Neuronal stem cell (in vitro differentiated cells): ENCODE measurements around the gene PPARG.
"Not testable (repeated sequence)": the region's sequence is repeated elsewhere in the genome, so short reads cannot be mapped to it uniquely, and the experiment has no call there.

Experiments
- DNase-seq: peaks from one replicate; pipeline ENCODE4 v3.0.0-alpha.2; 2013; ENCODE audit warnings: low spot score
- H2AFZ ChIP-seq: one replicate; pipeline ENCODE4 v1.6.1; 2013; ENCODE audit warnings: mild to moderate bottlenecking, low read length, inconsistent platforms
- H2AK5ac ChIP-seq: 2 replicates; pipeline ENCODE4 v1.6.1; 2013; ENCODE audit warnings: low read depth, mild to moderate bottlenecking, inconsistent platforms, low read length, moderate library complexity, mixed read lengths
- H2BK120ac ChIP-seq: 2 replicates; pipeline ENCODE4 v1.6.1; 2013; ENCODE audit warnings: low read depth, mild to moderate bottlenecking, inconsistent platforms, low read length, moderate library complexity, mixed read lengths
- H2BK12ac ChIP-seq: one replicate; pipeline ENCODE4 v1.6.1; 2013; ENCODE audit warnings: low read length, inconsistent platforms
- H2BK15ac ChIP-seq: 2 replicates; pipeline ENCODE4 v1.6.1; 2013; ENCODE audit warnings: mild to moderate bottlenecking, low read length, inconsistent platforms, mixed read lengths
- H2BK5ac ChIP-seq: one replicate; pipeline ENCODE4 v1.6.1; 2013; ENCODE audit warnings: inconsistent platforms, mild to moderate bottlenecking, low read length, moderate library complexity
- H3K14ac ChIP-seq: one replicate; pipeline ENCODE4 v1.6.1; 2013; ENCODE audit warnings: low read length, inconsistent platforms
- H3K18ac ChIP-seq: 2 replicates; pipeline ENCODE4 v1.6.1; 2013; ENCODE audit warnings: low read length, inconsistent platforms
- H3K23ac ChIP-seq: 2 replicates; pipeline ENCODE4 v1.6.1; 2013; ENCODE audit warnings: low read depth, mild to moderate bottlenecking, mixed read lengths, low read length, inconsistent platforms; ENCODE audit not compliant: poor library complexity
- H3K27ac ChIP-seq: replicated peaks from 3 replicates; pipeline ENCODE4 v1.5.1; 2013; ENCODE audit warnings: low read length, inconsistent platforms
- H3K27me3 ChIP-seq, 3 experiments: 2 replicates each; pipeline ENCODE4 v1.6.1; 2013; ENCODE audit warnings: low read length in 3 of 3, mild to moderate bottlenecking in 2 of 3, inconsistent platforms in 1 of 3, low read depth in 1 of 3, mixed read lengths in 1 of 3, moderate library complexity in 1 of 3; ENCODE audit not compliant: control insufficient read depth in 3 of 3, insufficient read depth in 3 of 3
- H3K36me3 ChIP-seq, 2 donors: replicated peaks in 1 of 2; 2 replicates each; pipeline ENCODE4 v1.6.1; 2013; ENCODE audit warnings: low read length in 2 of 2; ENCODE audit not compliant: control insufficient read depth in 2 of 2, insufficient read depth in 2 of 2
- H3K4ac ChIP-seq: 2 replicates; pipeline ENCODE4 v1.6.1; 2013; ENCODE audit warnings: inconsistent platforms, mild to moderate bottlenecking, low read length, moderate library complexity
- H3K4me1 ChIP-seq, 2 donors: 1 replicate in 1 of 2; 2 replicates in 1 of 2; pipeline ENCODE4 v1.6.1; 2013; ENCODE audit warnings: low read length in 2 of 2, low read depth in 1 of 2; ENCODE audit not compliant: control insufficient read depth in 2 of 2, insufficient read depth in 1 of 2
- H3K4me2 ChIP-seq: one replicate; pipeline ENCODE4 v1.6.1; 2013; ENCODE audit warnings: mild to moderate bottlenecking, low read length, inconsistent platforms; ENCODE audit not compliant: insufficient read depth, poor library complexity, severe bottlenecking
- H3K4me3 ChIP-seq, 2 donors: 2 replicates each; pipeline ENCODE4 v1.5.1; 2013; ENCODE audit warnings: low read length in 2 of 2, mild to moderate bottlenecking in 2 of 2, inconsistent platforms in 1 of 2, moderate library complexity in 1 of 2
- H3K79me1 ChIP-seq: one replicate; pipeline ENCODE4 v1.6.1; 2013; ENCODE audit warnings: low read depth, mild to moderate bottlenecking, inconsistent platforms, low read length, moderate library complexity
- H3K9ac ChIP-seq: one replicate; pipeline ENCODE4 v1.6.1; 2013; ENCODE audit warnings: mild to moderate bottlenecking, low read depth, low read length, inconsistent platforms; ENCODE audit not compliant: poor library complexity
- H3K9me3 ChIP-seq, 2 donors: replicated peaks in 1 of 2; 2 replicates each; pipeline versions ENCODE3 to v1.6.1; 2013; ENCODE audit warnings: low read length in 2 of 2, mild to moderate bottlenecking in 2 of 2, inconsistent platforms in 1 of 2, low read depth in 1 of 2, mixed read lengths in 1 of 2, moderate library complexity in 1 of 2; ENCODE audit not compliant: control insufficient read depth in 2 of 2, insufficient read depth in 1 of 2
- H4K8ac ChIP-seq: one replicate; pipeline ENCODE4 v1.6.1; 2013; ENCODE audit warnings: low read depth, mild to moderate bottlenecking, inconsistent platforms, low read length, moderate library complexity
- H4K91ac ChIP-seq: one replicate; pipeline ENCODE4 v1.6.1; 2013; ENCODE audit warnings: low read length, low read depth, mild to moderate bottlenecking, inconsistent platforms; ENCODE audit not compliant: poor library complexity
- WGBS, 2 donors: extraction: QIAGEN DNeasy Blood & Tissue Kit; methylation state at CpG; one replicate each; pipeline ENCODE4 v1.1.7; 2013; ENCODE audit warnings: missing lambda C conversion rate in 2 of 2, mixed read lengths in 1 of 2; ENCODE audit not compliant: insufficient read length in 2 of 2, insufficient replicate concordance in 1 of 2; ENCODE audit errors: extremely low coverage in 2 of 2; 5-methylcytosine and 5-hydroxymethylcytosine counted together

PPARG gene

DNA sequence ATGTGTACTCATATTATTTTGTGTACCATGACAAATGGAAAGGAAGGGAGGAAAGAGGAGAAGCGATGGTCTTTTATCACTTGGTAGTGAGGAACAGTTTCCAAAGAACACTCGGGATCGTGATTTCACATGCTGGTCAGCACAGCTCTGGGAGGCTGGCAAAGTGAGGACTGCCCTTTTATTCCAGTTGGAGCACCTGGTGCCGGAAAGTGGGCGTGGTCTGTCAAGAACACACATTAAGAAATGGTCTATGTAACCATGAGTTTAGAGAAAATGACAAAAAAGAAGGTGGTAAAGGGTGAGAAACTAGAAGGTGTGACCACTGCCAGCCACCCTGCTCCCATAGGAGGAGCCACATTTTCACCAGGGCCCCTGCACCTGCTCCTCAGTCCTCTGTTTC, 188.4 kb downstream of the PPARG start:
- Histone ChIP-seq H2BK120ac (no peak overlapping the region), H3K23ac (no peak overlapping the region), H3K14ac (no peak overlapping the region), H2BK12ac (no peak overlapping the region), H3K27ac (no peak overlapping the region), H3K79me1 (no peaks in the 10 kb centered on the region), H2AK5ac (no peak overlapping the region), H3K4ac (no peak overlapping the region), H2BK5ac (no peak overlapping the region), H3K9ac (no peak overlapping the region), H4K8ac (no peak overlapping the region), H3K18ac (no peak overlapping the region), H3K4me3 (no peak overlapping the region), H3K4me2 (no peak overlapping the region), H2BK15ac (no peak overlapping the region), H3K9me3 (no peaks in the 10 kb centered on the region), H4K91ac (no peak overlapping the region), H3K4me1 (peaks cover 0 to 2% of the 10 kb centered on the region in 2 donors), H3K36me3 (no peaks in the 10 kb centered on the region), H3K27me3 (peaks cover 0 to 25% (median 0%) of the 10 kb centered on the region in 3 experiments), H2AFZ (no peak overlapping the region)
- DNase-seq = no peak
- WGBS, 2 donors = no CpG with 5 or more reads among the region's 5 CpGs

DNA sequence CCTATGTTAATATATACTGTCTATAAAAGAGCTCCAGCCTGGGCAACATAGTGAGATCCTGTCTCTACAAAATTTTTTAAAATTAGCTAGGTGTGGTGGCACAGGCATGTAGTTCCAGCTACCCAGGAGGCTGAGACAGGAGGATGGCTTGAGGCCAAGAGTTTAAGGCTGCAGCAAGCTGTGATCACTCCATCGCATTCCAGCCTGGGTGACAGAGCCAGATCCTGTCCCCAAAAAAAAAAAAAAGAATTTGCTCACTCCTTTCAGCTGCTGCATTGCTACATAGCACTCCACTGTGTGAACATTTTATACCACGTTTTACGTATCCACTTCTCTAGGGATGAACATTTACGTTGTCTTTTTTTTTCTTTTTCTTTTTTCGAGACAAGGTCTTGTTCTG, 189.5 kb downstream of the PPARG start:
- no peak overlapping the region for H2BK120ac ChIP-seq
- H3K9me3 ChIP-seq = no peaks in the 10 kb centered on the region
- WGBS, 2 donors = no CpG with 5 or more reads among the region's 5 CpGs
- peaks cover 0 to 27% (median under 1%) of the 10 kb centered on the region in 3 experiments for H3K27me3 ChIP-seq
- no peak overlapping the region for H3K4me2 ChIP-seq
- H3K27ac ChIP-seq = no peak overlapping the region
- DNase-seq = no peak
- H3K23ac ChIP-seq = no peak overlapping the region
- H3K9ac ChIP-seq = no peak overlapping the region
- no peak overlapping the region for H2AFZ ChIP-seq
- no peak overlapping the region for H3K18ac ChIP-seq
- H4K91ac ChIP-seq = no peak overlapping the region
- H2BK5ac ChIP-seq = no peak overlapping the region
- no peaks in the 10 kb centered on the region for H3K79me1 ChIP-seq
- no peak overlapping the region for H4K8ac ChIP-seq
- no peak overlapping the region for H2BK12ac ChIP-seq
- no peaks in the 10 kb centered on the region for H3K36me3 ChIP-seq
- no peak overlapping the region for H3K4ac ChIP-seq
- no peak overlapping the region for H2BK15ac ChIP-seq
- H3K14ac ChIP-seq = no peak overlapping the region
- H3K4me1 ChIP-seq = peaks cover 0 to 2% of the 10 kb centered on the region in 2 donors
- no peak overlapping the region for H2AK5ac ChIP-seq
- H3K4me3 ChIP-seq = no peak overlapping the region

- not testable (repeated sequence) for DNase-seq
- WGBS, 2 donors = no CpG with 5 or more reads among the region's 3 CpGs
These were observed 190.3 kb downstream of the PPARG start for GRCh38 chr3:12479198-12479597.

GRCh38 chr3:12479919-12480427, 191.1 kb downstream of the PPARG start:
- Histone ChIP-seq H3K14ac (no peak overlapping the region), H3K4me2 (no peak overlapping the region), H2AFZ (peak overlapping the region; percentile 74), H3K9ac (no peak overlapping the region), H3K23ac (peak overlapping the region; percentile 70), H3K18ac (peak overlapping the region; percentile 89), H3K4ac (peak overlapping the region; percentile 86), H2BK12ac (peak overlapping the region; percentile 80), H3K9me3 (no peaks in the 10 kb centered on the region), H2BK5ac (no peak overlapping the region), H4K8ac (no peak overlapping the region), H4K91ac (peak overlapping the region; percentile 79), H2AK5ac (no peak overlapping the region), H3K27ac (no peak overlapping the region), H3K27me3 (peaks cover 0 to 24% (median 2%) of the 10 kb centered on the region in 3 experiments), H3K4me1 (peaks cover 3 to 6% of the 10 kb centered on the region in 2 donors), H2BK15ac (no peak overlapping the region), H3K79me1 (no peaks in the 10 kb centered on the region), H3K36me3 (no peaks in the 10 kb centered on the region), H3K4me3 (no peak overlapping the region), H2BK120ac (no peak overlapping the region)
- DNase-seq = peak; percentile 51
- no CpG with 5 or more reads among the region's 9 CpGs for WGBS, 2 donors

More at GRCh38 chr3:12479198-12479597, 190.3 kb downstream of the PPARG start:
- H3K27ac ChIP-seq, H3K18ac ChIP-seq, H3K36me3 ChIP-seq, H3K4me1 ChIP-seq, H2BK120ac ChIP-seq, H2BK12ac ChIP-seq, H4K91ac ChIP-seq, H3K23ac ChIP-seq, H2AK5ac ChIP-seq, H3K4me2 ChIP-seq, H3K4me3 ChIP-seq, H3K4ac ChIP-seq, H4K8ac ChIP-seq, H3K9me3 ChIP-seq, H3K14ac ChIP-seq, H3K9ac ChIP-seq, H2BK5ac ChIP-seq, H2BK15ac ChIP-seq, H3K79me1 ChIP-seq: not testable (repeated sequence)
- Histone ChIP-seq H3K27me3 (peaks cover 0 to 24% (median 2%) of the 10 kb centered on the region in 3 experiments), H2AFZ (peak overlapping the region; percentile 74)
